NCI-H2227 treated with DMSO at 0.1 percent for 48 hours (cell line): ENCODE data around the gene PHKB.

Experiments
- DNase-seq: peaks from one replicate; lab custom pipeline; 2025; lab: John Stamatoyannopoulos, UW

The PHKB gene

GRCh38 chr16:47731252-47731651 is 270.1 kb downstream of the PHKB start:
- no peak for DNase-seq

GRCh38 chr16:47732122-47732521 is 271.0 kb downstream of the PHKB start:
- no peak for DNase-seq

GRCh38 chr16:47732523-47733111 is 271.5 kb downstream of the PHKB start:
- no peak for DNase-seq

- no peak for DNase-seq
These were observed 273.1 kb downstream of the PHKB start for GRCh38 chr16:47734081-47734857.

GRCh38 chr16:47734987-47735594 is 274.0 kb downstream of the PHKB start:
- DNase-seq: no peak

GRCh38 chr16:47750371-47750770 is 289.2 kb downstream of the PHKB start:
- no peak for DNase-seq
